A549 (cell line): Measurements from ENCODE around the gene NAPEPLD. TPM values are rescaled to one million over a fixed set of nuclear protein-coding genes. Genes with fewer than 3 reads are reported as not detected.
"Not testable (repeated sequence)": the region's sequence is repeated elsewhere in the genome, so short reads cannot be mapped to it uniquely, and the experiment has no call there.

Experiments
- ATAC-seq, 2 experiments: fragments of 200-7000 bp in 1 of 2; fragments of >200 bp in 1 of 2; cut with Nextera tagmentation in 1 of 2; cut with Tn5 transposase in 1 of 2; 3 replicates each; pipeline versions ENCODE4 v1.8.0 to v1.9.1; 2018 to 2020; ENCODE audit warnings: mild to moderate bottlenecking in 1 of 2, moderate library complexity in 1 of 2
- CTCF ChIA-PET: fragments of 300-600 bp; sonication (Branson Sonifier 250); formaldehyde crosslinking; extraction: SDS; loops from one replicate; lab custom pipeline; 2021; ENCODE audit warnings: antibody characterized with exemption, inconsistent platforms; lab: Yijun Ruan, JAX
- POLR2A ChIA-PET: fragments of 350-600 bp; formaldehyde crosslinking; extraction: SDS; loops from one replicate; lab custom pipeline; 2021; ENCODE audit warnings: antibody characterized with exemption, inconsistent platforms; lab: Yijun Ruan, JAX
- DNase-seq, 2 experiments: peaks; one replicate each; pipeline versions ENCODE4 v3.0.0 to v3.0.0-alpha.2; 2011 to 2016; ENCODE audit warnings: low read depth in 1 of 2, low spot score in 1 of 2
- FAIRE-seq: peaks from 2 replicates; lab custom pipeline; 2011; peaks lifted over from hg19 to GRCh38; lab: Jason Lieb, UNC
- H3K27ac ChIP-seq, 2 experiments: fragments of >200 bp; sonication (Bioruptor Twin); formaldehyde crosslinking; 3 replicates each; pipeline ENCODE4 v1.5.1; 2016 to 2017
- H3K4me1 ChIP-seq: fragments of >200 bp; sonication (Bioruptor Twin); formaldehyde crosslinking; 3 replicates; pipeline ENCODE4 v1.6.1; 2016
- H3K4me2 ChIP-seq: fragments of >200 bp; sonication (Bioruptor Twin); formaldehyde crosslinking; 3 replicates; pipeline ENCODE4 v1.6.1; 2016
- H3K4me3 ChIP-seq: fragments of >200 bp; sonication (Bioruptor Twin); formaldehyde crosslinking; 3 replicates; pipeline ENCODE4 v1.5.1; 2016
- H3K9me3 ChIP-seq: fragments of >200 bp; sonication (Bioruptor Twin); formaldehyde crosslinking; 3 replicates; pipeline ENCODE4 v1.6.1; 2016
- CHD4 ChIP-seq: fragments of 200-600 bp; sonication (generic); IDR thresholded peaks from 2 replicates; pipeline ENCODE4 v1.6.1; 2016; ENCODE audit warnings: antibody characterized with exemption, mild to moderate bottlenecking, borderline replicate concordance
- EHF ChIP-seq: fragments of 250-450 bp; sonication (Bioruptor Pico); IDR thresholded peaks from 2 replicates; pipeline ENCODE4 v1.5.0; 2020; ENCODE audit warnings: mild to moderate bottlenecking
- EP300 ChIP-seq, 2 experiments: fragments of >200 bp; sonication (Bioruptor Twin); formaldehyde crosslinking; IDR thresholded peaks; 2 replicates in 1 of 2; 3 replicates in 1 of 2; pipeline ENCODE4 v1.6.1; 2016 to 2017
- ESRRA ChIP-seq: fragments of 150-350 bp; IDR thresholded peaks from 2 replicates; pipeline ENCODE4 v1.6.1; 2014; ENCODE audit warnings: mild to moderate bottlenecking, low read length, borderline replicate concordance
- JUNB ChIP-seq: fragments of >200 bp; sonication (Bioruptor Twin); formaldehyde crosslinking; IDR thresholded peaks from 2 replicates; pipeline ENCODE4 v1.6.1; 2016
- KDM5A ChIP-seq: fragments of 200-600 bp; sonication (generic); IDR thresholded peaks from 2 replicates; pipeline ENCODE4 v1.6.1; 2016; ENCODE audit warnings: antibody characterized with exemption, mild to moderate bottlenecking
- MYC ChIP-seq: IDR thresholded peaks from 2 replicates; pipeline ENCODE4 v1.6.1; 2012; ENCODE audit warnings: mild to moderate bottlenecking, inconsistent platforms, low read length, improper control_type of control experiment, borderline replicate concordance
- NPAS2 ChIP-seq: fragments of 250-450 bp; sonication (Bioruptor Pico); IDR thresholded peaks from 2 replicates; pipeline ENCODE4 v1.8.0; 2022; ENCODE audit warnings: mild to moderate bottlenecking, moderate library complexity, borderline replicate concordance
- PBX3 ChIP-seq: IDR thresholded peaks from 2 replicates; pipeline ENCODE4 v1.6.1; 2012
- REST ChIP-seq: fragments of 200-600 bp; sonication (generic); IDR thresholded peaks from 2 replicates; pipeline ENCODE4 v1.6.1; 2016; ENCODE audit warnings: antibody characterized with exemption, mild to moderate bottlenecking, moderate library complexity
- RNF2 ChIP-seq: fragments of 200-600 bp; sonication (generic); IDR thresholded peaks from 2 replicates; pipeline ENCODE4 v1.6.1; 2016; ENCODE audit warnings: low read depth, mild to moderate bottlenecking, antibody characterized with exemption, moderate library complexity, borderline replicate concordance
- ZC3H11A ChIP-seq: fragments of 450-650 bp; IDR thresholded peaks from 2 replicates; pipeline ENCODE4 v1.6.1; 2014; ENCODE audit warnings: antibody characterized with exemption, mild to moderate bottlenecking
- ZFP36 ChIP-seq: fragments of 450-650 bp; IDR thresholded peaks from 2 replicates; pipeline ENCODE4 v1.6.1; 2014; ENCODE audit warnings: borderline replicate concordance; ENCODE audit not compliant: partially characterized antibody
- ZSCAN20 ChIP-seq: fragments of 250-450 bp; sonication (Bioruptor Pico); IDR thresholded peaks from 2 replicates; pipeline ENCODE4 v1.8.0; 2022; ENCODE audit warnings: mild to moderate bottlenecking, moderate library complexity
- WGBS: methylation state at CpG from one replicate; pipeline ENCODE4 v1.1.6; 2017; ENCODE audit errors: missing lambda C conversion rate; 5-methylcytosine and 5-hydroxymethylcytosine counted together
- polyA plus RNA-seq, 4 experiments: library from polyadenylated mRNA; depleted of rRNA in 3 of 4; stranded (reverse); fragments of >200 nt; fragmentation: RNase III in 1 of 4; extraction: RNeasy Plus Mini Kit Qiagen cat#74134 plus additional on column Dnase treatment in 1 of 4; gene quantifications; 2 replicates in 3 of 4; 3 replicates in 1 of 4; pipeline ENCODE4 v1.2.3, GENCODE V29; 2011 to 2017
- TF ChIP-seq, protein P1 (sequence below): fragments of 150-350 bp; IDR thresholded peaks from 2 replicates; pipeline ENCODE4 v1.6.1; 2014; ENCODE audit warnings: low read depth, mild to moderate bottlenecking, low read length

The NAPEPLD gene
- polyA plus RNA-seq, 2 of the 4 experiments (the other 2 are of a cell fraction): 10.1 to 12.0 TPM

DNA sequence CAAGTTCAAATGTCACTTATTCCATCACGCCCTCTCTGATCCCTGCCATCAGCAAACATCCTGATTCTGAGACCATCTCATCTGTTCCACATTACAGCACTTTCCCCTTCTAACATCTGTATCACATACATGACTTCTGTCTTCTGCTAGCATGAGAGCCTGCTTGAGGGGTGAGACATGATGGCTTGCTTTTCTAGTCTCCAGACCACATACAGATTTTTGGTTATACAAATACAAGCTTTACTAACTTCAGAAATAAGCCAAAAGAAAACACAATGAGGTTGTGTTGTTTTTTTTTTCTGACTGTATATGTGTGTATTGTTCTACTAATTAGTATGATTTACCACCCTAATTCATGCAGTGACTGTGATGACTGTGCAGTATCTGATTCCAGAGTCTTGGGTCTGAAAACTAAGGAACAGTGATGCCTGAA is 34.3 kb downstream of the NAPEPLD start:
- ChIA-PET CTCF (no interaction called here), POLR2A (no interaction called here)
- TF ChIP-seq EP300 (IDR thresholded peaks at IDR 0.05) (no peak), CHD4 (no peak), PBX3 (no peak), RNF2 (no peak), KDM5A (no peak)
- ATAC-seq (no peak), DNase-seq (no peak), FAIRE-seq (no peak)
- 0 out of 3 replicates have a peak, but pooled peaks cover 4% of the 10 kb centered on the region for H3K4me1 ChIP-seq
- H3K27ac ChIP-seq: 0 out of 6 replicates have a peak overlapping the region, but pooled peaks of 1 of the 2 experiments have one; percentile 12
- peaks cover 3% of the 10 kb centered on the region; the same call in 1 of the 3 replicates for H3K9me3 ChIP-seq
- 92% methylated on average over 1 of the region's 1 CpG for WGBS
- no peak overlapping the region for H3K4me2 ChIP-seq
- H3K4me3 ChIP-seq: no peak overlapping the region

DNA sequence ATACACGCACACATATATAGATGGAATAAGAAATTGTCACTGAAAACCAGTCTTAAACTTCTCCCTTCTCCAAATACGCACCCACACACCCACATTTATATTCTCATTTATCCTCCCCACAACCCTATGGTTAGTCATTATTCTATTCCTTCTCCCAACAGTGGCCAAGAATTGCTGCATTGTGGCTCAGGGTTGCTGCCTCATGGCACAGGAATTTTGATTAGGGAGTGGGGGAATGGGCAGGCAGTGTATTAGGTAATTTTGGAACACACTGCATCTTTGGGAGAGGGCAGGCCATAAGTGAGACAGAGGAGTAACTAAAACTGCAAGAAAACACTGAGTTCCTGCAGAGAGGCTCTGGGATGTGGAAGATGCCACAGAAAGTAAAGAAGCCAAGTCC is 35.7 kb downstream of the NAPEPLD start:
- Histone ChIP-seq H3K4me3 (no peak overlapping the region), H3K27ac (no peak overlapping the region; a peak in 1 of 6 replicates)

DNA sequence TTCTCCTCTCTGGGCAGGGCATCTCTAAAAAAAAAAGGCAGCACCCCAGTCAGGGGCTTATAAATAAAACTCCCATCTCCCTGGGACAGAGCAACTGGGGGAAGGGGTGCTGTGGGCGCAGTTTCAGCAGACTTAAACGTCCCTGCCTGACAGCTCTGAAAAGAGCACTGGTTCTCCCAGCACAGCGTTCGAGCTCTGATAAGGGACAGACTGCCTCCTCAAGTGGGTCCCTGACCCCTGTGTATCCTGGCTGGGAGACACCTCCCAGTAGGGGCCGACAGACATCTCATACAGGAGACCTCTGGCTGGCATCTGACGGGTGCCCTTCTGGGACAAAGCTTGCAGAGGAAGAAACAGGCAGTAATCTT is 42.2 kb downstream of the NAPEPLD start:
- POLR2A ChIA-PET, DNase-seq, H3K9me3 ChIP-seq, FAIRE-seq, CTCF ChIA-PET, H3K27ac ChIP-seq, ATAC-seq, H3K4me3 ChIP-seq, H3K4me2 ChIP-seq, H3K4me1 ChIP-seq: not testable (repeated sequence)
- 94% methylated on average over 6 of the region's 6 CpGs for WGBS

More for the DNA sequence above, 35.7 kb downstream of the NAPEPLD start:
- H3K4me1 ChIP-seq: 0 out of 3 replicates have a peak, but pooled peaks cover 4% of the 10 kb centered on the region
- WGBS: 86% methylated on average over 2 of the region's 2 CpGs
- H3K9me3 ChIP-seq: peaks cover 5% of the 10 kb centered on the region; the same call in 1 of the 3 replicates
- peak; percentile 70 to 76; a peak in 5 of 6 replicates for ATAC-seq
- no peak overlapping the region for H3K4me2 ChIP-seq
- peak in 1 of 2 experiments; percentile 27 for DNase-seq
- TF ChIP-seq JUNB (no peak), ZSCAN20 (CRISPR knock-in tag) (no peak), ZC3H11A (no peak), ESRRA (no peak), NPAS2 (no peak), EHF (no peak), MYC (no peak), REST (no peak), ZFP36 (no peak)
- TF ChIP-seq, protein P1, sequence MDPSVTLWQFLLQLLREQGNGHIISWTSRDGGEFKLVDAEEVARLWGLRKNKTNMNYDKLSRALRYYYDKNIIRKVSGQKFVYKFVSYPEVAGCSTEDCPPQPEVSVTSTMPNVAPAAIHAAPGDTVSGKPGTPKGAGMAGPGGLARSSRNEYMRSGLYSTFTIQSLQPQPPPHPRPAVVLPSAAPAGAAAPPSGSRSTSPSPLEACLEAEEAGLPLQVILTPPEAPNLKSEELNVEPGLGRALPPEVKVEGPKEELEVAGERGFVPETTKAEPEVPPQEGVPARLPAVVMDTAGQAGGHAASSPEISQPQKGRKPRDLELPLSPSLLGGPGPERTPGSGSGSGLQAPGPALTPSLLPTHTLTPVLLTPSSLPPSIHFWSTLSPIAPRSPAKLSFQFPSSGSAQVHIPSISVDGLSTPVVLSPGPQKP: no peak
- FAIRE-seq: no peak
- CTCF ChIA-PET: no interaction called here
- POLR2A ChIA-PET: no interaction called here
